Gastrocnemius medialis (tissue), 4 donors: ENCODE measurements around the gene ADGRG4. TPM values are rescaled to one million over a fixed set of nuclear protein-coding genes. Genes with fewer than 3 reads are reported as not detected.

ENCODE experiments used
- ATAC-seq, 2 donors: fragments of 150-250 bp; one replicate each; pipeline ENCODE4 v1.9.1; 2016
- DNase-seq, 2 donors: peaks; one replicate each; pipeline ENCODE4 v3.0.0-alpha.2; 2019
- H3K27ac ChIP-seq, 4 donors: fragments of 200-600 bp; sonication (generic); 1 replicate in 1 of 4; 2 replicates in 3 of 4; pipeline ENCODE4 v1.5.1; 2016 to 2018; ENCODE audit warnings: mild to moderate bottlenecking in 2 of 4, moderate library complexity in 1 of 4
- H3K27me3 ChIP-seq, 3 donors: fragments of 200-600 bp; sonication (generic) in 2 of 3; 1 replicate in 1 of 3; 2 replicates in 2 of 3; pipeline versions ENCODE4 v1.5.1 to v1.6.0; 2016 to 2019; ENCODE audit warnings: mild to moderate bottlenecking in 1 of 3, moderate library complexity in 1 of 3
- H3K36me3 ChIP-seq, 2 donors: fragments of 200-600 bp; sonication (generic) in 1 of 2; one replicate each; pipeline ENCODE4 v1.5.1; 2017 to 2018
- H3K4me1 ChIP-seq, 2 donors: fragments of 200-600 bp; sonication (generic) in 1 of 2; one replicate each; pipeline ENCODE4 v1.5.1; 2016 to 2017; ENCODE audit warnings: mild to moderate bottlenecking in 2 of 2
- H3K4me3 ChIP-seq, 4 donors: fragments of 200-600 bp; sonication (generic) in 3 of 4; 1 replicate in 1 of 4; 2 replicates in 3 of 4; pipeline ENCODE4 v1.5.1; 2016 to 2019; ENCODE audit warnings: mild to moderate bottlenecking in 2 of 4
- H3K9me3 ChIP-seq, 3 donors: fragments of 200-600 bp; sonication (generic) in 2 of 3; 1 replicate in 1 of 3; 2 replicates in 2 of 3; pipeline ENCODE4 v1.5.1; 2016 to 2019
- CTCF ChIP-seq, 5 experiments: fragments of 450-650 bp in 3 of 5; fragments of 200-600 bp in 2 of 5; sonication (generic) in 2 of 5; IDR thresholded peaks in 4 of 5; conservative IDR thresholded peaks in 1 of 5; 1 replicate in 4 of 5; 2 replicates in 1 of 5; pipeline ENCODE4 v1.5.1; 2016 to 2019; ENCODE audit warnings: antibody characterized with exemption in 5 of 5, mild to moderate bottlenecking in 3 of 5, moderate library complexity in 3 of 5
- POLR2A ChIP-seq, 2 donors: fragments of 450-650 bp; IDR thresholded peaks; one replicate each; pipeline ENCODE4 v1.6.1; 2017; ENCODE audit warnings: antibody characterized with exemption in 2 of 2, mild to moderate bottlenecking in 2 of 2, moderate library complexity in 2 of 2
- in situ Hi-C, 4 donors: fragments of 200-750 bp; cut with MboI; loops; one replicate each; pipeline versions ENCODE4 v1.15.0 to v1.8.0; 2017; ENCODE audit warnings: low sequenced_read_pairs in 4 of 4
- intact Hi-C: fragments of 100-400 bp; cut with DNase I; formaldehyde crosslinking; loops from one replicate; pipeline ENCODE4 v1.15.1; 2023; ENCODE audit warnings: low total_unique reads
- total RNA-seq, 4 donors: library from RNA; depleted of rRNA; stranded (reverse); fragments of >200 nt; gene quantifications; one replicate each; pipeline versions ENCODE4 v1.1.0 to v1.2.3, GENCODE V29; 2016

The ADGRG4 gene
- total RNA-seq, 4 donors from 2014 or later, result 0.04 TPM; not detected in 3

- H3K9me3 ChIP-seq, result no peaks in the 10 kb centered on the region
- no peak overlapping the region for H3K4me3 ChIP-seq
- no peak overlapping the region for H3K27ac ChIP-seq
- in situ Hi-C loops (no loop called here), intact Hi-C loops (no loop called here)
- H3K4me1 ChIP-seq, result no peaks in the 10 kb centered on the region
- no peaks in the 10 kb centered on the region for H3K36me3 ChIP-seq
- DNase-seq (no peak), ATAC-seq (no peak)
- TF ChIP-seq POLR2A (IDR thresholded peaks at IDR 0.05), result no peak
- TF ChIP-seq CTCF (IDR thresholded peaks at IDR 0.05 in 4 of 5, conservative IDR thresholded peaks at IDR 0.05 in 1 of 5), result peak in 1 of 5 experiments; percentile 23
- H3K27me3 ChIP-seq, result no peaks in the 10 kb centered on the region
Measured at GRCh38 chrX:136336623-136337022, 35.9 kb downstream of the ADGRG4 start.

GRCh38 chrX:136339702-136340101, 38.9 kb downstream of the ADGRG4 start:
- intact Hi-C loops, result no loop called here
- ATAC-seq (no peak), DNase-seq (no peak)
- Histone ChIP-seq H3K36me3 (no peaks in the 10 kb centered on the region), H3K9me3 (no peaks in the 10 kb centered on the region), H3K27me3 (peaks cover 0 to 4% (median 0%) of the 10 kb centered on the region in 3 donors), H3K4me3 (no peak overlapping the region), H3K4me1 (no peaks in the 10 kb centered on the region), H3K27ac (no peak overlapping the region)
- in situ Hi-C loops, result no loop called here
- TF ChIP-seq CTCF (IDR thresholded peaks at IDR 0.05 in 4 of 5, conservative IDR thresholded peaks at IDR 0.05 in 1 of 5) (no peak), POLR2A (IDR thresholded peaks at IDR 0.05) (no peak)

GRCh38 chrX:136344320-136344719, 43.6 kb downstream of the ADGRG4 start:
- Histone ChIP-seq H3K4me3 (no peak overlapping the region), H3K4me1 (no peaks in the 10 kb centered on the region), H3K36me3 (no peaks in the 10 kb centered on the region), H3K9me3 (no peaks in the 10 kb centered on the region), H3K27ac (no peak overlapping the region), H3K27me3 (peaks cover 0 to 4% (median 0%) of the 10 kb centered on the region in 3 donors)
- no peak for TF ChIP-seq CTCF (IDR thresholded peaks at IDR 0.05 in 4 of 5, conservative IDR thresholded peaks at IDR 0.05 in 1 of 5)
- no peak for TF ChIP-seq POLR2A (IDR thresholded peaks at IDR 0.05)
- no peak for DNase-seq
- ATAC-seq, result no peak
- intact Hi-C loops, result no loop called here
- in situ Hi-C loops, result no loop called here

GRCh38 chrX:136346506-136346905, 45.7 kb downstream of the ADGRG4 start:
- H3K27me3 ChIP-seq, result peaks cover 0 to 4% (median 0%) of the 10 kb centered on the region in 3 donors
- H3K27ac ChIP-seq, result no peak overlapping the region
- ATAC-seq (no peak), DNase-seq (no peak)
- in situ Hi-C loops, result no loop called here
- H3K36me3 ChIP-seq, result no peaks in the 10 kb centered on the region
- H3K4me3 ChIP-seq, result no peak overlapping the region
- no peaks in the 10 kb centered on the region for H3K4me1 ChIP-seq
- intact Hi-C loops, result no loop called here
- TF ChIP-seq CTCF (IDR thresholded peaks at IDR 0.05 in 4 of 5, conservative IDR thresholded peaks at IDR 0.05 in 1 of 5) (no peak), POLR2A (IDR thresholded peaks at IDR 0.05) (no peak)
- no peaks in the 10 kb centered on the region for H3K9me3 ChIP-seq

- Histone ChIP-seq H3K4me1 (no peaks in the 10 kb centered on the region), H3K4me3 (no peak overlapping the region), H3K27me3 (peaks cover 0 to 4% (median 0%) of the 10 kb centered on the region in 3 donors), H3K9me3 (no peaks in the 10 kb centered on the region), H3K36me3 (no peaks in the 10 kb centered on the region), H3K27ac (no peak overlapping the region)
- DNase-seq (no peak), ATAC-seq (no peak)
- TF ChIP-seq POLR2A (IDR thresholded peaks at IDR 0.05) (no peak), CTCF (IDR thresholded peaks at IDR 0.05 in 4 of 5, conservative IDR thresholded peaks at IDR 0.05 in 1 of 5) (no peak)
- in situ Hi-C loops (no loop called here), intact Hi-C loops (no loop called here)
Measured at GRCh38 chrX:136347706-136348105, 46.9 kb downstream of the ADGRG4 start.
